GM20431 (cell line): ENCODE measurements around the gene SERPINB5.

Experiments used
- in situ Hi-C: fragments of 300-500 bp; cut with MseI, MboI; formaldehyde crosslinking; loops from one replicate; pipeline ENCODE4 v1.15.0; 2020; ENCODE audit warnings: low sequenced_read_pairs; ENCODE audit not compliant: unreplicated experiment

Gene SERPINB5

GRCh38 chr18:63515801-63516200, 39.0 kb downstream of the SERPINB5 start:
- in situ Hi-C loops, result loop anchor here (25.0 kb wide), 1 partner anchor 322 kb away; no protein-coding TSS in a partner anchor

DNA sequence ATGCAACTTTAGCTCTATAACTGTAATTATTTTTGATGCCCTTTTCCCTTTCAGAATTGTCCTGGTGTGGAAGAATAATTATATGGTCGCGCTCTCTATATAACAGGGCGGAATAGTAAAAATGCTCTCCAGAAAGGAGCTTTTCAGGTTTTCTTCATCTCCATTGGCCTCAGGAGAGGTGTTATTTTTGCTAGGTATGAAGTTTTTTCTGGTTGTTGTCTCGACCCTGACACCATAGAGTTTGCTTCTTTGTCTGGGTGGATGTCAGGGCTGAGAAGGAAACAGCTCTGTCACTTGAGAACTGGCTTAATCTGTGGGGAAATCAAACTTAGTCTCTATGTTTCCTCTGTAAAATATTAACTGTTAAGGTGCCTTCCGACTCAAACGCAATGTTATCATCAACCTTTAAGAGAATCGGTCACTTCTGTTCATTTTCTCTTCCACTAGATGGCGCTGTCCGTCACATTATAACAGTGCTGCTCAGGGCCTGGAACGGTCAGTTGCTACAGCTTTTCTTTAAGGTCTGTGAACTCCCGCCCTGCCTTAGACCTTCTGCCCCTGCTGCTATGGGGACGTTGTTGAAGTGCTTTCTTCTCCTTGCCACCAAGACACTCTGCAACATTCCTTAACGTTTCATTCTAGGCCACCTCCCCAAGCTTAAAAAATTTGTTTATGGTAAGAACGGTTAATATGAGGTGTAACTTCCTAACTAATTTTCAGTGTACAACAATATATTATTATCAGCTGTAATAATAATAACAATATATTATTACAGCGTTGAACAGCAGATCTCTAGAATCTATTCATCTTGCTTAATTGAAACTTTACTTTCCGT, 41.6 kb downstream of the SERPINB5 start:
- in situ Hi-C loops, result loop anchor here (25.0 kb wide), 1 partner anchor 319 kb away; no protein-coding TSS in a partner anchor

DNA sequence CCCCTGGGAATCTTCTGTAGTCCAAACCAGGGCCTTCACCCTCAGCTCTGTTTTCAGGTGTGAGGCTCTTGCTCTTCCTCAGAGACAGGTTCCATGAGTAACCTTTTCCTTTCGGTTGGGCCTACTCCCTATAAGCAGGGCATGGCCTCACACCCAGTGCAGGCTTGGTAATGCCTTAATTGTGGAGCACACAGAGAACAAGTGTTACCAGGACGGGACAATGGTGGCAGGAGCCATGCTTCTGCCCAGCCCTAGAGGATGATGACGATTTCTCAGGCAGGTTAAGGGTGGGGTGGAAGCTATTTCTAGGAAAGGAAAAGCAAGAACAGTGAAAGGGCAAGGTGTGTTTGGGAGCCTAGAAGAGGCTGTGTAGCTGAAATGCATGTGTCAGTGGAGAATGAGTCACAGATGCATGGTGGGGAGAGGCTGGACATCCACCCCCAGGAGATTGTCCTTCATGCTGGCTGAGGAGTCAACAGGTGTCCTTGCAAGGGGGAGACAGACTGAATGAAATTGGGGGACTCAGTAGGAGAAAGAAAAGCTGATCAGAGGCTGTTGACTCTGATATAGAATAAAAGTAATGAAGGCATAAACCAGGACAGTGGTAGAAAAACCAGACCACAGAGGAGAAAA, 43.4 kb downstream of the SERPINB5 start:
- in situ Hi-C loops, result loop anchor here (25.0 kb wide), 1 partner anchor 317 kb away; no protein-coding TSS in a partner anchor

DNA sequence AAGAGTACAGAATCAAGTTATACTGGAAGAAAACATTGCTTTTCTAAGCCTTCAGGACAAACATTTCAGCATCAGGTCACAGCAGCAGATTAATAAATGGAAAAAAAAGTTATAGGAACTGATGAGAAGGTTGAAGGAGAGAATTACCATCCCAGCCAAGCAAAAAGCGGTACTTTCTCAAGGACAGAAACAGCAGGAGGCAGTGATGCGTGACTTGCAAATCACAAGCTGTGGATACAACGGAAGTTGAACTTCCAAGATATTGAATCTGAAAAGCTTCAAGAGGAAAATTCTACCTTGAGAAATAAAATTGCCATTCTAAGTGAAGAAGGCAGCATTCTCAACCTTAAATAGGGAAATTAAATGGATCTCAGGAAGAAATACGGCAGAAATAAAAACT, 46.9 kb downstream of the SERPINB5 start:
- in situ Hi-C loops, result loop anchor here (25.0 kb wide), 1 partner anchor 314 kb away; no protein-coding TSS in a partner anchor

DNA sequence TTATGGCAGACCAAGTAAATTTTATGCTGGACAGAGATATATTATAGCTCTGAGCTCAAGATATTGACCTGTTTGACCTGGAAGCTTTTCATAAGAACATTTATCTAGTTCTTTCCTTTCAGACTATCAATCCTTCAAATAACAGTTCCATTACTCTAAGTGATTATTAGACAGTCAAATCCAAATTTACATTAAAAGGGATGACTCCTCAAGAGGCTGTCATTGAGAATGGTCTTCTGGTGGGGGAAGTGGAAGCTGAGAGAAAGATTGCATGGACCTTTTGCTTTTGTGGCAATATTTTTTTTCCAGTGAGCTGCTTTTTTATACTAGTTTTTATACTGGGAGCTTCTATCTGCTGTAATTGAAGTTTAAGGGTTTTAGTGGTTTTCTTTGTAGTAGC, 50.5 kb downstream of the SERPINB5 start:
- in situ Hi-C loops, result no loop called here

DNA sequence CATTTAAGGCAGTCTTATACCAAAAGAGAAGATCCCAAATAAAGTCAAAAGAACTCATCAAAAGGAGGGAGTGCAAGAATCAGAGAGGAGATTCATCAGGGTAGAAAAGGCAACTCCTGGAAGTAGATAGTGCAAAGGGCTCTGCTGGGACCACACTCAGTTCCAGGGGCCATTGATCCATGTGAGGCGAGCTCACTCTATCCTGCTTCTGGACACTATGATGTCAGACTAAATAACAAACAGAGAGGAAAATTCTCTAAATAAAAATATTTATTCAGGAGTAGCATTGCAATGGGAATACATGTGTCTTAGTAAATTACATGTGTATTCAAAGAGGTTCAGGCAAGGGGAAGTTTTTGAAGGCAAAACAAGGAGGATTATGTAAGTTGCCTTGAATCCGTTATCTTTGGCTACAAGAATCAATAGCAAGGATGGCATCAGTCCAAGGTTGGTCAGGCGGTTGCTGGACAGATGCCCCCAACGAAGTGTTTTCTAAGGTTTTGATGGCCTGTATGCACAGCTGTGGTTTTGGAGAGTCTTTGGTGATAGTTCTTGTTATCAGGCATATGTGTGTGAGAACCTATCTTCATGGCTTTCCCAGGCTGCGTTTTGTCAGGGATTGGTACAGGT, 52.2 kb downstream of the SERPINB5 start:
- in situ Hi-C loops, result no loop called here

GRCh38 chr18:63532471-63532870, 55.7 kb downstream of the SERPINB5 start:
- in situ Hi-C loops, result no loop called here

DNA sequence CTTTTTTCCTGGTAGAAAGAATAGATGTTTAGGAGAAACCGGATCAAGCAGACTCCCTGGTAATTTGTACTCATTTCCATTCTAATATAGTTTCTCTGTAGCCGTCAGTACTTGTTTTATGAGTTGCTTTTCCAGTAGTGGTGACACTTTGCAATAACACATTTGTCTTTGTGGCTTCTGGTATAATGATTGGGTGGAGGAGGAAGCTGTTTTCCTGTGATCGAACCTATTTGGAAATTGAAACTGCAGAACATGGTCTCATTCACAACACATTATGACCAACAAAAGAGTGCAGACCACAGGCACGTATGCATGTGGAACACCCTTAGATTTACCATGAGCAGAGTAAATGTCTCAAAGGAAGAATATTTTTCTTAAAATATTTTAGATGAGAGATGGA, 57.9 kb downstream of the SERPINB5 start:
- in situ Hi-C loops, result no loop called here

DNA sequence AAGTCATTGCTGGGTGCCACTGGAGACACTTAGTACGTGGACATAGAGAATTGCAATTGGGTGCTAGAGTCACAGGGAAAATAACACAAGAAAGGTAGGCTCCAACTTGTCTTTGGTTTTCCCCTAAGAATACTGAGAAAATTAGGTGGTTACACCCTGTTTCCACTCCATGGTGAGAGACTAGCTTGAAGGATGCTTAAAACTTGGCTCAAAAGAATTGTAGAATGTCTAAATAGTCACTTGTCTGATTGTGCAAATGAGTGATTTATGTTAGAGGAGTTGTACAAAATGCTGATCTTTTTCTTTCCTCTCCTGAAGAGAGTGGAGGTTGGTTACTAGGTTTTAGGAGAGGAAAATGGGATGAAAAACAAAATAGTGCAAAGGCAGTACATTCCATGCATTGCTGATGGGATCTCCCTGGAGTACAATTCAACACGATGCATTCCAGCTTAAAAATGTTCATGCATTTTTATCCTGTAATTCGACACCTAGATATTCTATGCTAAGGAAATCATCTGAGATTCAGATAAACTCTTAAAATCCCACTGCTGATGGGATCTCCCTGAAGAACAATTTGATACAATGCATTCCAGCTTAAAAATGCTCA, 63.2 kb downstream of the SERPINB5 start:
- in situ Hi-C loops, result no loop called here

GRCh38 chr18:63542069-63542468, 65.3 kb downstream of the SERPINB5 start, which contains the start of gene SERPINB12:
SERPINB12 (plus strand) TSS chr18:63542369; CDS start chr18:63556160, 13,791 bp downstream.
- in situ Hi-C loops, result no loop called here

DNA sequence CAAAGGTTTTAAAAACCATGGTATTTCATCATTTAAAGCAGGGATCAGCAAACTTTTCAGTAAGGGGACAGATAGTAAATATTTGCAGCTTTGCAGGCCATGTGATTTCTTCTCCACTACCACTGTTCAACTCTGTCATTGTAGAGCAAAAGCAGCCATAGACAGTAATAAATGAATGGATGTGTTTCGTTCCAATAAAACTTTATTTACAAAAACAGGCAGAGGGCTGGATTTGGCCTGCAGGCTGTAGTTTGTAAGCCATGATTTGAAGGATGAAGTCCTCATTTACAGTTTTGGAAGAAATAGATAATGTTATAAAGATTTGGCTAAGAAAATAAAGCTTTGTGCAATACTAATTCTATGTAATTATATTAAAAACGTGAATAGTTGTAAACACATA, 67.3 kb downstream of the SERPINB5 start:
- in situ Hi-C loops, result no loop called here

DNA sequence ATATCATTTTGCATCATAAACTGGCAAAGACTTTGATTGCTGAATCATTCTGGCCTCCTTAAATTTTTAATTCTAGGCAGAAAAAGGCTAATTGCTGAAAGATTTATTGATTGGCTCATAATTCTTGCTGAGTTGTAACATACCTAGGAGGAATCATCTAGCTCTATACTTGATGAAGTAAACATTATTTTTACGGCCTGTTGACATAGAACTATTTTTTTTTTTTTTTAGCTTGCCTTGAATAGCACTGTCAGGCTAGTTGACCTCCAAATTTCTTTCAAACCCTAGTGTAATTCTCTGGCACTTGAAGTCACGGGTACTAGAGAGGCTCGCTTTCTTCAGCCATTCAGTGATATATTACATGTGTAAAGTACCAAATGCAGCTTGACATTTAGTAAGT, 68.2 kb downstream of the SERPINB5 start:
- in situ Hi-C loops, result no loop called here

- in situ Hi-C loops, result no loop called here
Measured at GRCh38 chr18:63550068-63550467, 73.3 kb downstream of the SERPINB5 start.

GRCh38 chr18:63551769-63552168, 75.0 kb downstream of the SERPINB5 start:
- in situ Hi-C loops, result no loop called here

DNA sequence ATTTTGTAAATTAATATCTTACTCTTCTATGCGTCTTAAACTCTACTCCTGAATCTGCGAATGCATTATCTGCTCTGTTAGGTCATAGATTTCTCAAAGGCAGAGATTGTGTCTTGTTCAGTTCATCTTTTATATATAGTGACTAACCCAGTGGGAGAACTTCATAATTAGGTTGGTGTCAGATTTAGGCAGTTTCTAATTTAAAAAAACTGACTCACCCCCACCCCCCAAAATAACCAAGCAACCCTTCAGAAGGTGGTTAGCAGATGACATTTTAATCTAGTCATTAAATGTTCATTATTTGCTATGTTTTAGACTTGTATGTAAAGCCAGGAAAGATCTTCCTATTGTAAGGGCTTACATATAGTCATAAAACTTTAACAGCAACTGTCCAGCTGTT, 75.8 kb downstream of the SERPINB5 start:
- in situ Hi-C loops, result no loop called here

DNA sequence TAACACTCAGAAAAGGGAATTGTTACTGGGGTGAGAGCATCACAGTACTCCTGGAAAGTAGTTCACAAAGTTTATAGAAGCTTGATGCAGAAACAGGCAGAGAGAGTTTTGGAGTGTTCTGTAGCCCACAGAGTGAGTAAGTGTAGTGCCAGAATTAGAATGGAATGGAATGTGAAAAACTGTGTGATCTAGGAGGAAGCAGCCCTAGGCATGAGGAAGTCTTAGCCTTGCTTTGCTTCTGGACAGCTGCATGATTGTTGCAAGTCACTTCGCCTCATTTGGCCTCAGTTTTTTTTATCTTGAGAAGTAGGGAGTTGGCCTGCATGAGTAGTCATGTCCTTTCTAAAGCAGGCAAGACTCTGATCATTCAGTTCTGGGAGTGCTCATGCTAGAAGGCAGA, 76.3 kb downstream of the SERPINB5 start:
- in situ Hi-C loops, result no loop called here
